ENCODE measurements around the gene NKX6-1. TPM values are rescaled to one million over a fixed set of nuclear protein-coding genes. Genes with fewer than 3 reads are reported as not detected.

NKX6-1 gene
- total RNA-seq, 2 donors from 2014 or later, result 1.2 TPM; not detected in 1

DNA sequence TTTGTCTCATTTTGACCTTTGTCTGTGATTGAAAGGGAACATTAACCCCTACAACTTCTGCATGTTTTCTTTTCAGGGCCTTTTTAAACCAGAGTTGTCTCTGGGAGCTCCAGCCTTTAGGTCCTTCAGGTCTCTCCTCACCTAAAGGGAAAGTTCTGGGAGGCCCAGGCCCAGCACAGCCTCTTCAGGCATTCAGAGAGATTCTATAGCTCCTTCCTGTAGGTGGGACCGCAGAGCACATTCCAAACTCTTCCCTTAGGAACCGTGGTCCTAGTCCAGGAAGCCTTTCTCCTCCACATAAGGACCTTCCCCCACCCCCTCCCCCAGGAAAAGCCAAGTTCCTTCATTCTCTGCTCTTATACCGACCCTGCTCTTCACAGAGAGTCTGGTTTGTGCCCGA is 14.9 kb downstream of the NKX6-1 start:
- Histone ChIP-seq H3K27ac (no peak overlapping the region), H3K9me3 (no peaks in the 10 kb centered on the region), H3K27me3 (replicated peaks; ENCODE audit: insufficient read depth) (peaks cover 16% of the 10 kb centered on the region), H3K4me1 (ENCODE audit: control insufficient read depth in 1 of 2, low read depth in 2 of 2) (peaks cover 0 to 12% of the 10 kb centered on the region in 2 donors), H3K36me3 (no peaks in the 10 kb centered on the region), H3K4me3 (no peak overlapping the region)
- DNase-seq (ENCODE audit: low spot score), result no peak
- ATAC-seq (ENCODE audit: insufficient number of reproducible peaks, low FRiP score, low read depth), result no peak
- TF ChIP-seq, protein P1, sequence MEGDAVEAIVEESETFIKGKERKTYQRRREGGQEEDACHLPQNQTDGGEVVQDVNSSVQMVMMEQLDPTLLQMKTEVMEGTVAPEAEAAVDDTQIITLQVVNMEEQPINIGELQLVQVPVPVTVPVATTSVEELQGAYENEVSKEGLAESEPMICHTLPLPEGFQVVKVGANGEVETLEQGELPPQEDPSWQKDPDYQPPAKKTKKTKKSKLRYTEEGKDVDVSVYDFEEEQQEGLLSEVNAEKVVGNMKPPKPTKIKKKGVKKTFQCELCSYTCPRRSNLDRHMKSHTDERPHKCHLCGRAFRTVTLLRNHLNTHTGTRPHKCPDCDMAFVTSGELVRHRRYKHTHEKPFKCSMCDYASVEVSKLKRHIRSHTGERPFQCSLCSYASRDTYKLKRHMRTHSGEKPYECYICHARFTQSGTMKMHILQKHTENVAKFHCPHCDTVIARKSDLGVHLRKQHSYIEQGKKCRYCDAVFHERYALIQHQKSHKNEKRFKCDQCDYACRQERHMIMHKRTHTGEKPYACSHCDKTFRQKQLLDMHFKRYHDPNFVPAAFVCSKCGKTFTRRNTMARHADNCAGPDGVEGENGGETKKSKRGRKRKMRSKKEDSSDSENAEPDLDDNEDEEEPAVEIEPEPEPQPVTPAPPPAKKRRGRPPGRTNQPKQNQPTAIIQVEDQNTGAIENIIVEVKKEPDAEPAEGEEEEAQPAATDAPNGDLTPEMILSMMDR (IDR thresholded peaks at IDR 0.05), result no peak

DNA sequence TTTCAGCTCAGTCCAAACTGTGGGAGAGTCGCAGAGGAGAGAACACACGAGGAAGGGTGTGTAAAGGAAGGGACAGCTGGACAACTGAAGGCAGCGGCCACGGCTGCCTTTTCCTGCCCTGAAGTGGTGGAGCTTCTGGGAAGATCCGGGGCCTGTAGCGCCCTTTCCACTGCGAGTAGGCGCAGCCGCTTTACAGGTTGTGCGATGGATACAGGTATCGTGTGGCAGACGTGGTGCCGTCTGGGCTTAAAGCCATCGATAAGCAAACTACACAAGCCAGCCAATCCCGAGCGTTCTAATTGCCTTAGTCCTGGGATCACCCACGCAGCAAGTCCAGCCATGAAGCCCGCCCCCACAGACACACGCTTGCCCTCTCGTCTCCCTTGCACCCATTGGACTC is 15.4 kb downstream of the NKX6-1 start:
- Histone ChIP-seq H3K4me1 (ENCODE audit: control insufficient read depth in 1 of 2, low read depth in 2 of 2) (peaks cover 0 to 12% of the 10 kb centered on the region in 2 donors), H3K36me3 (no peaks in the 10 kb centered on the region), H3K27me3 (replicated peaks; ENCODE audit: insufficient read depth) (peaks cover 16% of the 10 kb centered on the region), H3K27ac (no peak overlapping the region), H3K4me3 (peak overlapping the region; percentile 54), H3K9me3 (no peaks in the 10 kb centered on the region)
- ATAC-seq (ENCODE audit: insufficient number of reproducible peaks, low FRiP score, low read depth) (no peak), DNase-seq (ENCODE audit: low spot score) (no peak)
- TF ChIP-seq, protein P1 (IDR thresholded peaks at IDR 0.05), result no peak

DNA sequence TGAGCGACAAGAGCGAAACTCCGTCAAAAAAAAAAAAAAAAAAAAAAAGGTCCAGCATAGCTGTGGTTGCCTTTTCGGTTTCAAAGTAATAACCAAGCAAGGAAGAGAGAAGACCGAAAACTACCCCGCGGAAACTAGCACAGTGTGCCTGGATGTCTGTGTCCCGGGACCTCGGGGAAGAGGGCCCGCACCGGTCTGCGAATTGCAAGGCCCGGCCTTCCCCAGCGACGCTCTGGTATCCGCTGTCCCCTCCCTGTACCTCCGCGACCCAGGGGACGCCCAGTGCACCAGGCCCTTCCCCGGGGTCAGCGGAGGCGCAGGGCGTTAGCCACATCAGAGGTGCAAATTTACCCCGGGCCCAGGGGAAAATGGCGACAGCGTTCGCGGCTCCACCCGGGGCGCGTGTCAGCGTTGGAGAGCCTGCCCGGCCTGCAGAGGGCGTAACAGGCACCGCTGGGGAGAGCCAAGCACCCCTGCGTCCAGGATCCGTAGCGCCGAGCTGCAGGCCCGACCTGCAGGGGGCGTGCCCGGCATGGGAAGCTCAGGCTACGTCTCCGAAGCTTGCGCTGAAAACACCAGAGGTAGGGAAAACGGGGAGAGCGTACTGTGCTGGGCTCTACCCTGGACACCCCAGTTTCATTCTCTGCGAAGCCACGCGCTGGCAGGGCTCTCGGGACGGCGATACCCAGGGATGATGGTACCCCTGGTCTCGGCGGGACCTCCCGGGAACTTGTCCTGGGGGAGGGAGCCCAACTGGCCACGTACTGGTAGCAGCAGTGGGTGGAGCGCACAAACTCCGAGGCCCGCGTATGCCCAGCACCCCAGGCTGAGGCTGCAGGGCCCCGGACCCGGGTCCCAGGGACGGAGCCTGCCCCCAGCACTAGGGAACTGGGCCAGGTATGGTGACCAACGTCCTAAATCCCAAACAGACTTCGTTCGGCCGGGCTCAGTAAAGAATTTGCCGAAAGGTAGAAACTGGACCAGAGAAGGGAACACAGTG is 16.2 kb downstream of the NKX6-1 start:
- Histone ChIP-seq H3K36me3 (no peaks in the 10 kb centered on the region), H3K9me3 (no peaks in the 10 kb centered on the region), H3K4me1 (ENCODE audit: control insufficient read depth in 1 of 2, low read depth in 2 of 2) (peaks cover 0 to 12% of the 10 kb centered on the region in 2 donors), H3K27ac (no peak overlapping the region), H3K27me3 (replicated peaks; ENCODE audit: insufficient read depth) (peaks cover 16% of the 10 kb centered on the region), H3K4me3 (peak overlapping the region; percentile 54)
- no peak for ATAC-seq (ENCODE audit: insufficient number of reproducible peaks, low FRiP score, low read depth)
- DNase-seq (ENCODE audit: low spot score), result no peak
- TF ChIP-seq, protein P1 (IDR thresholded peaks at IDR 0.05), result no peak

DNA sequence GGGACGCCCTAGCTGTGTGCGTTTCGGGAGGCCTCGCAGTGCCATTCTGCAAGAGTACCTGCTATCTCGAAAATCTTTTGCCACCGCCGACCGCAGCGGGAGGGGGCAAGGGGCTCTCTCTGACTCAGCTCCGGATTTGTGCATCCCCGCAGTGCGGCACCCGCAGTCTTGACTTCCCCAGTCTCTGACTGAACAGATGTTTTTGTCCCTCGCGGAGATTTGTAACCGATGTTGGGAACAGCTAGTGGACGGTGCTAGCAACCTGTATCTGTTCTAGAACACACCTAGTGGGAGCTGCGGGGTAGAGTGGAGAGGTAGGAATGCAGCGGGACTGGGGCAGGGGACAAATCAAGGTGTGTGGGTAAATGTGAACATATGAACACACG is 17.2 kb downstream of the NKX6-1 start:
- ATAC-seq (ENCODE audit: insufficient number of reproducible peaks, low FRiP score, low read depth), result no peak
- TF ChIP-seq, protein P1 (IDR thresholded peaks at IDR 0.05), result no peak
- H3K9me3 ChIP-seq, result no peaks in the 10 kb centered on the region
- peaks cover 0 to 12% of the 10 kb centered on the region in 2 donors for H3K4me1 ChIP-seq (ENCODE audit: control insufficient read depth in 1 of 2, low read depth in 2 of 2)
- no peak for DNase-seq (ENCODE audit: low spot score)
- no peak overlapping the region for H3K4me3 ChIP-seq
- H3K27ac ChIP-seq, result no peak overlapping the region
- H3K36me3 ChIP-seq, result no peaks in the 10 kb centered on the region
- peaks cover 16% of the 10 kb centered on the region for H3K27me3 ChIP-seq (replicated peaks; ENCODE audit: insufficient read depth)

DNA sequence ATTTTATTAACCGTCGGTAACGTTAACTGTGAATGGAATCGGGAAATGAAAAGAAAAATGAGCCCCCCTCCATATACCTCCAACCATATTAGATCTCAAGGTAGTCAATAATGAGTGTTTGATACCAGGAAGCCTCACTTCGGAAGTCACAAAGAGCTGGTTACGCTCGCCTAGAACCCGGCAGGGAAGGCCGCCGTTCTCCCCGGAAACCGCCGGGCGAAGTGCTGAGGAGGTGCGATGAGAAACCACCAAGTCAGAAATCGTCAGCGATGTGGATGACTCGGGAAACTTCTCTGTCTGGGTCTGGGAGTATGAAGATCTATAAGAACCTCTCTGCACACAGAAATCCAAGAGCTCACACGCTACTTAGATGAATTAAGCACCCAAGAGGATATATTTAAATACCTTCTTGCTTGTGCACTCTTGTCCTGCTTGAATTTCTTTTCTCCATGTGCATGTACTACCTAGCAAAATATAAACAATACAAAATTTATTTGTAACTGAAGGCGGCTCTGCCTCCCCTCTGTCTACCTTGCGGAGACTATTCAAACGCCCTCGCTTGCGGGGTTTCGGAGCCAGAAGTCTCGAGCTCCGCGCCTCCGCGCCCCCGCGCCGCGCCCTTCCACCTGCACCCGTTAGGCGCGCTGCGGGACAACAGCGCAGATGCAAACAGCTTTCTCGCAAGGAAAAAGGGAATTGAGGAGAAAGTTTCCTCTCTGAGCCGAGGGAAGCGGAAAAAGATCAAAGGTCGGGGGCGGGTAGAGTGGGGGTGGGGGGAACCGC is 17.8 kb downstream of the NKX6-1 start:
- Histone ChIP-seq H3K4me3 (no peak overlapping the region), H3K4me1 (ENCODE audit: control insufficient read depth in 1 of 2, low read depth in 2 of 2) (peaks cover 0 to 12% of the 10 kb centered on the region in 2 donors), H3K36me3 (no peaks in the 10 kb centered on the region), H3K9me3 (no peaks in the 10 kb centered on the region), H3K27ac (no peak overlapping the region), H3K27me3 (replicated peaks; ENCODE audit: insufficient read depth) (peaks cover 16% of the 10 kb centered on the region)
- ATAC-seq (ENCODE audit: insufficient number of reproducible peaks, low FRiP score, low read depth), result no peak
- DNase-seq (ENCODE audit: low spot score), result no peak
- TF ChIP-seq, protein P1 (IDR thresholded peaks at IDR 0.05), result no peak
